CD4-positive, alpha-beta T cell treated with Interleukin-17A for 4 hours (primary cell): Measurements from ENCODE around the gene CD48.

Experiments
- DNase-seq: peaks from one replicate; pipeline ENCODE4 v3.0.0-alpha.2; 2020; ENCODE audit warnings: mixed read lengths

Gene CD48

GRCh38 chr1:160630523-160631451, 80.8 kb downstream of the CD48 start:
- no peak for DNase-seq

GRCh38 chr1:160629286-160630210, 82.1 kb downstream of the CD48 start:
- peak; percentile 84 for DNase-seq

- DNase-seq = peak; percentile 59
Measured at GRCh38 chr1:160628799-160629263, 82.8 kb downstream of the CD48 start.
